ENCODE data around the gene GLP1R. TPM values are rescaled to one million over a fixed set of nuclear protein-coding genes. Genes with fewer than 3 reads are reported as not detected.

The GLP1R gene
- total RNA-seq, 1 experiment from 2014 or later = 0.85 TPM

- no peak overlapping the region for H3K4ac ChIP-seq (ENCODE audit: low read depth, low read length)
- no peak overlapping the region for H4K5ac ChIP-seq (ENCODE audit: insufficient read length, low read depth, low read length)
- no CpG with 5 or more reads among the region's 8 CpGs for WGBS (ENCODE audit: extremely low coverage, insufficient read length, low lambda C conversion rate)
- H3K9me3 Mint-ChIP-seq = no peaks in the 10 kb centered on the region; a peak in 1 of 5 replicates
- H3K27me3 ChIP-seq (ENCODE audit: insufficient read depth, low read length) = no peaks in the 10 kb centered on the region
- peaks cover 0 to 2% (median 0%) of the 10 kb centered on the region in 3 experiments; a peak in 1 of 7 replicates for H3K36me3 Mint-ChIP-seq (ENCODE audit: insufficient read depth in 1 of 3, low read depth in 3 of 3)
- H2AK5ac ChIP-seq (ENCODE audit: insufficient read length, low read length) = no peak overlapping the region
- no peak overlapping the region for H3K23ac ChIP-seq (ENCODE audit: insufficient read length, low read depth, low read length)
- H2BK20ac ChIP-seq (ENCODE audit: low read depth, low read length, poor library complexity, severe bottlenecking) = no peak overlapping the region
- no peaks in the 10 kb centered on the region for H3K23me2 ChIP-seq (ENCODE audit: insufficient read length, low read depth, low read length, poor library complexity, severe bottlenecking)
- no peak overlapping the region for H2BK5ac ChIP-seq (ENCODE audit: insufficient read length, low read length)
- peaks cover 0 to 2% of the 10 kb centered on the region in 2 experiments; a peak in 1 of 4 replicates for H3K4me1 Mint-ChIP-seq
- no peaks in the 10 kb centered on the region for H3K9me3 ChIP-seq (ENCODE audit: control insufficient read depth, low read depth, low read length)
- H3K18ac ChIP-seq (ENCODE audit: insufficient read length, low read depth, low read length) = no peak overlapping the region
- no peak overlapping the region for H3K27ac ChIP-seq (ENCODE audit: insufficient read length, low read depth, low read length)
- no peak overlapping the region; the same call in 1 of the 2 replicates for H3K14ac ChIP-seq (ENCODE audit: insufficient read depth, low read length)
- no peaks in the 10 kb centered on the region for H3K79me1 ChIP-seq (ENCODE audit: insufficient read depth, low read depth, low read length, poor library complexity, severe bottlenecking)
- no peak overlapping the region for H3K27ac Mint-ChIP-seq
- no peak overlapping the region for H4K91ac ChIP-seq (ENCODE audit: insufficient read length, low read depth, low read length)
- no peak overlapping the region for H4K8ac ChIP-seq (replicated peaks; ENCODE audit: insufficient read length, low read depth, low read length)
- no peak overlapping the region for H3K4me2 ChIP-seq (ENCODE audit: insufficient read depth, insufficient read length, low read length)
- H2AFZ ChIP-seq (ENCODE audit: low read length) = no peak overlapping the region
- peaks cover 34% of the 10 kb centered on the region for H3K27me3 Mint-ChIP-seq (ENCODE audit: low read depth)
- H3K79me2 ChIP-seq (ENCODE audit: insufficient read depth, low read length) = no peaks in the 10 kb centered on the region
- no peak overlapping the region for H3K4me3 Mint-ChIP-seq
- H2BK120ac ChIP-seq (ENCODE audit: low read depth, low read length, poor library complexity, severe bottlenecking) = no peak overlapping the region
- no peak overlapping the region for H2BK12ac ChIP-seq (ENCODE audit: insufficient read length, low read depth, low read length)
- no peak overlapping the region for H3K9ac ChIP-seq (ENCODE audit: extremely low read depth, insufficient read length, low read length)
- H3K4me1 ChIP-seq (ENCODE audit: insufficient read depth, low read length) = no peaks in the 10 kb centered on the region
- DNase-seq = no peak
- TF ChIP-seq, protein P1, sequence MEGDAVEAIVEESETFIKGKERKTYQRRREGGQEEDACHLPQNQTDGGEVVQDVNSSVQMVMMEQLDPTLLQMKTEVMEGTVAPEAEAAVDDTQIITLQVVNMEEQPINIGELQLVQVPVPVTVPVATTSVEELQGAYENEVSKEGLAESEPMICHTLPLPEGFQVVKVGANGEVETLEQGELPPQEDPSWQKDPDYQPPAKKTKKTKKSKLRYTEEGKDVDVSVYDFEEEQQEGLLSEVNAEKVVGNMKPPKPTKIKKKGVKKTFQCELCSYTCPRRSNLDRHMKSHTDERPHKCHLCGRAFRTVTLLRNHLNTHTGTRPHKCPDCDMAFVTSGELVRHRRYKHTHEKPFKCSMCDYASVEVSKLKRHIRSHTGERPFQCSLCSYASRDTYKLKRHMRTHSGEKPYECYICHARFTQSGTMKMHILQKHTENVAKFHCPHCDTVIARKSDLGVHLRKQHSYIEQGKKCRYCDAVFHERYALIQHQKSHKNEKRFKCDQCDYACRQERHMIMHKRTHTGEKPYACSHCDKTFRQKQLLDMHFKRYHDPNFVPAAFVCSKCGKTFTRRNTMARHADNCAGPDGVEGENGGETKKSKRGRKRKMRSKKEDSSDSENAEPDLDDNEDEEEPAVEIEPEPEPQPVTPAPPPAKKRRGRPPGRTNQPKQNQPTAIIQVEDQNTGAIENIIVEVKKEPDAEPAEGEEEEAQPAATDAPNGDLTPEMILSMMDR (conservative IDR thresholded peaks at IDR 0.05) = no peak
- H3T11ph ChIP-seq (ENCODE audit: low read length) = no peak overlapping the region
- H3K56ac ChIP-seq (ENCODE audit: insufficient read length, low read depth, low read length) = no peak overlapping the region
- H4K20me1 ChIP-seq (ENCODE audit: control insufficient read depth, insufficient read depth, insufficient read length) = no peaks in the 10 kb centered on the region
- no peak overlapping the region for H2BK15ac ChIP-seq (ENCODE audit: low read depth, low read length)
Observed at GRCh38 chr6:39065561-39065960, 17.0 kb downstream of the GLP1R start.
